Cardiac fibroblast (primary cell): ENCODE data around the gene ZDHHC18.
A peak's percentile ranks its signal among the peaks of the same experiment; 100 is the strongest.

Experiments used
- DNase-seq, 2 donors: peaks; one replicate each; pipeline versions ENCODE4 v3.0.0 to v3.0.0-alpha.2; 2010; ENCODE audit warnings: low read depth in 2 of 2
- H3K4me3 ChIP-seq, 2 donors: replicated peaks in 1 of 2; 1 replicate in 1 of 2; 2 replicates in 1 of 2; pipeline ENCODE4 v1.5.1; 2011; ENCODE audit warnings: low read depth in 2 of 2, low read length in 2 of 2, mild to moderate bottlenecking in 2 of 2, moderate library complexity in 1 of 2
- TF ChIP-seq, protein P1 (sequence below): IDR thresholded peaks from one replicate; pipeline ENCODE4 v1.5.1; 2011; ENCODE audit warnings: low read depth, mild to moderate bottlenecking, low read length, inconsistent platforms

ZDHHC18 gene, protein sequence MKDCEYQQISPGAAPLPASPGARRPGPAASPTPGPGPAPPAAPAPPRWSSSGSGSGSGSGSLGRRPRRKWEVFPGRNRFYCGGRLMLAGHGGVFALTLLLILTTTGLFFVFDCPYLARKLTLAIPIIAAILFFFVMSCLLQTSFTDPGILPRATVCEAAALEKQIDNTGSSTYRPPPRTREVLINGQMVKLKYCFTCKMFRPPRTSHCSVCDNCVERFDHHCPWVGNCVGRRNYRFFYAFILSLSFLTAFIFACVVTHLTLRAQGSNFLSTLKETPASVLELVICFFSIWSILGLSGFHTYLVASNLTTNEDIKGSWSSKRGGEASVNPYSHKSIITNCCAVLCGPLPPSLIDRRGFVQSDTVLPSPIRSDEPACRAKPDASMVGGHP

DNA sequence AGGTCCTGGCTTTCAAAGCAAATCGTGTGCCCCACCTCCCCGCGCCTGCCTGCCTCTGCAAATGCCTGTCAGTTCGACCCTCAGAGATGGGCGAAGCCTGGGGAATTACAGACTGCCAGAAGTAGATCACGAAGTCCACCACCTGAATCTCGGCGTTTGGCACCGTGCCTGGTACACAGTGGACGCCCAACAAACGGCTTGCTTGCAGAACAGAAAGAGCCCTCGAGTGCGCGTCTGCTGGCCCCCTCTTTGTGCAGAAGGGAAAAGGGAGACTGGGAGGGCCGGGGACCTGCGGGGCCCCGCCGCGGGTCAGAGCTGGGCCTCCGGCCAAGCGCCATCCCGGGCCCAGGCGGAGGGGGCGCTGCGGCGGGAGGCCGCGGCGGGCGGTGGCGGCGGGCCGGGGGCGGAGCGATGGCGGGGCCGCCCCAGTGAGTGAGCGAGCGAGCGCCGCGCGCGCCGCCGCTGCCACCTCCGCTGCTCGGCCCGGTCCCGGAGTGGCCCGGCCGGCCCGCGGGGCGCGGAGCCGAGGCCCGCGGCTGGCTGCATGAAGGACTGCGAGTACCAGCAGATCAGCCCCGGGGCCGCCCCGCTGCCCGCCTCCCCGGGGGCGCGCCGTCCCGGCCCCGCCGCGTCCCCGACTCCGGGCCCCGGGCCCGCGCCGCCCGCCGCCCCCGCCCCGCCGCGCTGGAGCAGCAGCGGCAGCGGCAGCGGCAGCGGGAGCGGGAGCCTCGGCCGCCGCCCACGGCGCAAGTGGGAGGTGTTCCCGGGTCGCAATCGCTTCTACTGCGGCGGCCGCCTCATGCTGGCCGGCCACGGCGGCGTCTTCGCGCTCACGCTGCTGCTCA, at the start of gene ZDHHC18:
ZDHHC18 (plus strand) TSS at position 428 of the 845 bp plus-strand sequence; CDS start at position 545, 117 bp downstream.
- peak; percentile 43 to 56 for DNase-seq
- TF ChIP-seq, protein P1, sequence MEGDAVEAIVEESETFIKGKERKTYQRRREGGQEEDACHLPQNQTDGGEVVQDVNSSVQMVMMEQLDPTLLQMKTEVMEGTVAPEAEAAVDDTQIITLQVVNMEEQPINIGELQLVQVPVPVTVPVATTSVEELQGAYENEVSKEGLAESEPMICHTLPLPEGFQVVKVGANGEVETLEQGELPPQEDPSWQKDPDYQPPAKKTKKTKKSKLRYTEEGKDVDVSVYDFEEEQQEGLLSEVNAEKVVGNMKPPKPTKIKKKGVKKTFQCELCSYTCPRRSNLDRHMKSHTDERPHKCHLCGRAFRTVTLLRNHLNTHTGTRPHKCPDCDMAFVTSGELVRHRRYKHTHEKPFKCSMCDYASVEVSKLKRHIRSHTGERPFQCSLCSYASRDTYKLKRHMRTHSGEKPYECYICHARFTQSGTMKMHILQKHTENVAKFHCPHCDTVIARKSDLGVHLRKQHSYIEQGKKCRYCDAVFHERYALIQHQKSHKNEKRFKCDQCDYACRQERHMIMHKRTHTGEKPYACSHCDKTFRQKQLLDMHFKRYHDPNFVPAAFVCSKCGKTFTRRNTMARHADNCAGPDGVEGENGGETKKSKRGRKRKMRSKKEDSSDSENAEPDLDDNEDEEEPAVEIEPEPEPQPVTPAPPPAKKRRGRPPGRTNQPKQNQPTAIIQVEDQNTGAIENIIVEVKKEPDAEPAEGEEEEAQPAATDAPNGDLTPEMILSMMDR, result peak; percentile 3
- H3K4me3 ChIP-seq, result peak within 1 kb of the TSS; percentile 75 to 77

DNA sequence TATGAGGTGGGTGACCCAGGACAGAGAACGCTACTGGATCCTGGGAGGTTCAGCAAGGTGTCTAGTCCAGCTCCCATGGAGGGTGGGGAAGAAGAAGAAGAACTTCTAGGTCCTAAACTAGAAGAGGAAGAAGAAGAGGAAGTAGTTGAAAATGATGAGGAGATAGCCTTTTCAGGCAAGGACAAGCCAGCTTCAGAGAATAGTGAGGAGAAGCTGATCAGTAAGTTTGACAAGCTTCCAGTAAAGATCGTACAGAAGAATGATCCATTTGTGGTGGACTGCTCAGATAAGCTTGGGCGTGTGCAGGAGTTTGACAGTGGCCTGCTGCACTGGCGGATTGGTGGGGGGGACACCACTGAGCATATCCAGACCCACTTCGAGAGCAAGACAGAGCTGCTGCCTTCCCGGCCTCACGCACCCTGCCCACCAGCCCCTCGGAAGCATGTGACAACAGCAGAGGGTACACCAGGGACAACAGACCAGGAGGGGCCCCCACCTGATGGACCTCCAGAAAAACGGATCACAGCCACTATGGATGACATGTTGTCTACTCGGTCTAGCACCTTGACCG, 47.3 kb upstream of the ZDHHC18 start:
- no peak overlapping the region for H3K4me3 ChIP-seq
- TF ChIP-seq, protein P1, result no peak
- DNase-seq, result no peak

DNA sequence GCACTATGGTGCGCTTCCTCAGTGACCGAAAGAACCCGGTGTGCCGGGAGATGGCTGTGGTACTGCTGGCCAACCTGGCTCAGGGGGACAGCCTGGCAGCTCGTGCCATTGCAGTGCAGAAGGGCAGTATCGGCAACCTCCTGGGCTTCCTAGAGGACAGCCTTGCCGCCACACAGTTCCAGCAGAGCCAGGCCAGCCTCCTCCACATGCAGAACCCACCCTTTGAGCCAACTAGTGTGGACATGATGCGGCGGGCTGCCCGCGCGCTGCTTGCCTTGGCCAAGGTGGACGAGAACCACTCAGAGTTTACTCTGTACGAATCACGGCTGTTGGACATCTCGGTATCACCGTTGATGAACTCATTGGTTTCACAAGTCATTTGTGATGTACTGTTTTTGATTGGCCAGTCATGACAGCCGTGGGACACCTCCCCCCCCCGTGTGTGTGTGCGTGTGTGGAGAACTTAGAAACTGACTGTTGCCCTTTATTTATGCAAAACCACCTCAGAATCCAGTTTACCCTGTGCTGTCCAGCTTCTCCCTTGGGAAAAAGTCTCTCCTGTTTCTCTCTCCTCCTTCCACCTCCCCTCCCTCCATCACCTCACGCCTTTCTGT, 46.0 kb upstream of the ZDHHC18 start:
- TF ChIP-seq, protein P1, result no peak
- no peak for DNase-seq
- H3K4me3 ChIP-seq, result no peak overlapping the region

DNA sequence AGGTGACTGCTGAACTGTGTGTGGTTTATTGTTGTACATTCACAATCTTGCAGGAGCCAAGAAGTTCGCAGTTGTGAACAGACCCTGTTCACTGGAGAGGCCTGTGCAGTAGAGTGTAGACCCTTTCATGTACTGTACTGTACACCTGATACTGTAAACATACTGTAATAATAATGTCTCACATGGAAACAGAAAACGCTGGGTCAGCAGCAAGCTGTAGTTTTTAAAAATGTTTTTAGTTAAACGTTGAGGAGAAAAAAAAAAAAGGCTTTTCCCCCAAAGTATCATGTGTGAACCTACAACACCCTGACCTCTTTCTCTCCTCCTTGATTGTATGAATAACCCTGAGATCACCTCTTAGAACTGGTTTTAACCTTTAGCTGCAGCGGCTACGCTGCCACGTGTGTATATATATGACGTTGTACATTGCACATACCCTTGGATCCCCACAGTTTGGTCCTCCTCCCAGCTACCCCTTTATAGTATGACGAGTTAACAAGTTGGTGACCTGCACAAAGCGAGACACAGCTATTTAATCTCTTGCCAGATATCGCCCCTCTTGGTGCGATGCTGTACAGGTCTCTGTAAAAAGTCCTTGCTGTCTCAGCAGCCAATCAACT, 45.2 kb upstream of the ZDHHC18 start:
- DNase-seq, result no peak
- TF ChIP-seq, protein P1, result no peak
- no peak overlapping the region for H3K4me3 ChIP-seq

DNA sequence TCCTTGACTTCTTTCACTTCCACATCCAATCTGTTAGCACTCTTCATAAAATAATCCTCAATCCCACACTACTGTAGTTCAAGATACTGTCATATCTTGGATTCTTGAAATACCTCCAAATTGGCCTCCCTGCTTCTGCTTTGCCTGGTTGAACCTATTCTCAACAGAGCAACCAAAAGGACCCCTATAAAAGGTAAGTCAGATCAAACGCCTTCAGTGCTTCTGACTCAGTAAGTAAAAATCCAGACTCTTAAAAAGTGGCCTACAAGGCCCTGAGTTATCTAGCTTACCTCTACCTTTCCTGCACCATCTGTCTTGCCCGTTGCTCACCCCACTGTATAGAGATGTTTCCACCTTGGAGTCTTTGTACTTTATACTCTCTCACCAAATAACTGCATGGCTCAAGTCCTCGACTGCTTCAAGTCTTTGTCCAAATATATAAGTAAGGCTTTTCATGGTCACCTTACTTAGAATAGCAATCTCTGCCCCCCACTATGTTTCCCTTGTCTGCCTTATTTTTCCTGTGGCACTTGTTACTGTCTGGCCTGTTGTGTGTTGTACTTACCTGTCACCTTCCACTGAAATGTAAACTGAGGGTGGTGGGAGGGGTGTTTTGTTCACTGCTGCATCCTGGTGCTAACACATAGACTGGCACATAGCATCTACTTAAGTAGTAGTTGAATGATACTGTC, 43.8 kb upstream of the ZDHHC18 start:
- H3K4me3 ChIP-seq, result no peak overlapping the region
- no peak for DNase-seq
- TF ChIP-seq, protein P1, result no peak
